ENCODE data around the gene VPS54.
"Not testable (repeated sequence)": the region's sequence is repeated elsewhere in the genome, so short reads cannot be mapped to it uniquely, and the experiment has no call there.

VPS54 gene

GRCh38 chr2:64021578-64021977, 2.4 kb upstream of the VPS54 start:
- DNase-seq, result no peak

GRCh38 chr2:64019975-64020528, 824 bp upstream of the VPS54 start:
- no peak for DNase-seq

- no peak for DNase-seq
These were observed 536 bp downstream of the VPS54 start for GRCh38 chr2:64018701-64019082.

GRCh38 chr2:64017811-64018700, 1.2 kb downstream of the VPS54 start:
- peak; percentile 24 for DNase-seq

- no peak for DNase-seq
These were observed 3.3 kb downstream of the VPS54 start for GRCh38 chr2:64015898-64016297.

- no peak for DNase-seq
These were observed 3.8 kb downstream of the VPS54 start for GRCh38 chr2:64015391-64015790.

- no peak for DNase-seq
These were observed 4.6 kb downstream of the VPS54 start for GRCh38 chr2:64014628-64015027.

GRCh38 chr2:64013053-64013452, 6.2 kb downstream of the VPS54 start:
- no peak for DNase-seq

GRCh38 chr2:64012115-64012514, 7.1 kb downstream of the VPS54 start:
- DNase-seq, result no peak

- no peak for DNase-seq
These were observed 10.7 kb downstream of the VPS54 start for GRCh38 chr2:64008434-64009009.

- DNase-seq, result no peak
These were observed 11.3 kb downstream of the VPS54 start for GRCh38 chr2:64007924-64008323.

GRCh38 chr2:64005707-64006356, 13.4 kb downstream of the VPS54 start:
- DNase-seq, result no peak

GRCh38 chr2:64003239-64003638, 16.0 kb downstream of the VPS54 start:
- DNase-seq, result no peak

- no peak for DNase-seq
These were observed 17.7 kb downstream of the VPS54 start for GRCh38 chr2:64001382-64002101.

- DNase-seq, result no peak
These were observed 18.4 kb downstream of the VPS54 start for GRCh38 chr2:64000630-64001381.

GRCh38 chr2:63999049-63999448, 20.2 kb downstream of the VPS54 start:
- no peak for DNase-seq

GRCh38 chr2:63996582-63997198, 22.5 kb downstream of the VPS54 start:
- not testable (repeated sequence) for DNase-seq

- DNase-seq, result not testable (repeated sequence)
These were observed 24.7 kb downstream of the VPS54 start for GRCh38 chr2:63994329-63995070.

- no peak for DNase-seq
These were observed 25.4 kb downstream of the VPS54 start for GRCh38 chr2:63993871-63994270.

GRCh38 chr2:63993130-63993584, 26.1 kb downstream of the VPS54 start:
- DNase-seq, result not testable (repeated sequence)

Data from NCI-H2227 treated with DMSO at 0.1 percent for 48 hours (cell line).